H1 (cell line): ENCODE data around the gene PRPF6. TPM values are rescaled to one million over a fixed set of nuclear protein-coding genes. Genes with fewer than 3 reads are reported as not detected.
A peak's percentile ranks its signal among the peaks of the same experiment; 100 is the strongest.

Experiments
- CTCF ChIA-PET: fragments of 300-600 bp; sonication (Branson Sonifier 250); formaldehyde crosslinking; loops from one replicate; lab custom pipeline; 2021; ENCODE audit not compliant: partially characterized antibody; lab: Charles Lee
- POLR2A ChIA-PET: fragments of 300-600 bp; sonication (Branson Sonifier 250); formaldehyde crosslinking; loops from one replicate; lab custom pipeline; 2021; ENCODE audit warnings: inconsistent platforms; ENCODE audit not compliant: partially characterized antibody; lab: Charles Lee
- DNase-seq, 2 experiments: peaks; one replicate each; pipeline versions ENCODE4 v3.0.0 to v3.0.0-alpha.2; 2010 to 2022; ENCODE audit warnings: low spot score in 2 of 2, low read depth in 1 of 2, mixed read lengths in 1 of 2
- FAIRE-seq: peaks from 2 replicates; lab custom pipeline; 2011; peaks lifted over from hg19 to GRCh38; lab: Jason Lieb, UNC
- H2AFZ ChIP-seq: 2 replicates; pipeline ENCODE4 v1.8.1; 2012; ENCODE audit warnings: low read length, inconsistent platforms
- H2AK5ac ChIP-seq: 2 replicates; pipeline ENCODE4 v1.6.1; 2013; ENCODE audit warnings: low read depth, low read length
- H2BK120ac ChIP-seq: replicated peaks from 2 replicates; pipeline ENCODE3; 2013; ENCODE audit warnings: low read depth, low read length, inconsistent platforms
- H2BK12ac ChIP-seq: 2 replicates; pipeline ENCODE4 v1.6.1; 2013; ENCODE audit warnings: low read depth, low read length
- H2BK15ac ChIP-seq: 2 replicates; pipeline ENCODE4 v1.6.1; 2013; ENCODE audit warnings: low read length
- H2BK20ac ChIP-seq: 2 replicates; pipeline ENCODE4 v1.6.1; 2013; ENCODE audit warnings: low read length
- H2BK5ac ChIP-seq: 2 replicates; pipeline ENCODE4 v1.6.1; 2013; ENCODE audit warnings: low read depth, low read length
- H3K14ac ChIP-seq: 2 replicates; pipeline ENCODE4 v1.6.1; 2013; ENCODE audit warnings: inconsistent platforms; ENCODE audit not compliant: insufficient read length
- H3K18ac ChIP-seq: 2 replicates; pipeline ENCODE4 v1.6.1; 2013; ENCODE audit warnings: low read length; ENCODE audit errors: extremely low read depth
- H3K23ac ChIP-seq: 2 replicates; pipeline ENCODE4 v1.6.1; 2013; ENCODE audit warnings: inconsistent platforms; ENCODE audit not compliant: insufficient read length
- H3K23me2 ChIP-seq: 2 replicates; pipeline ENCODE4 v1.6.1; 2013; ENCODE audit warnings: low read depth, low read length
- H3K27ac ChIP-seq: 2 replicates; pipeline ENCODE4 v1.6.1; 2011; ENCODE audit warnings: low read depth, low read length, inconsistent platforms
- H3K27me3 ChIP-seq, 4 experiments: replicated peaks in 1 of 4; 1 replicate in 1 of 4; 2 replicates in 3 of 4; pipeline versions ENCODE4 v1.6.1 to v1.8.1; 2011 to 2013; ENCODE audit warnings: low read length in 3 of 4, mild to moderate bottlenecking in 3 of 4, inconsistent platforms in 2 of 4, mixed read lengths in 2 of 4, moderate library complexity in 1 of 4; ENCODE audit not compliant: control insufficient read depth in 3 of 4, insufficient read depth in 3 of 4; ENCODE audit errors: extremely low read depth in 1 of 4
- H3K36me3 ChIP-seq, 4 experiments: 2 replicates each; pipeline versions ENCODE4 v1.6.1 to v1.8.1; 2011 to 2013; ENCODE audit warnings: mild to moderate bottlenecking in 4 of 4, low read length in 3 of 4, moderate library complexity in 2 of 4, control low read depth in 1 of 4, inconsistent platforms in 1 of 4; ENCODE audit not compliant: insufficient read depth in 4 of 4, control insufficient read depth in 2 of 4
- H3K4ac ChIP-seq: replicated peaks from 2 replicates; pipeline ENCODE3; 2013; ENCODE audit warnings: low read length, low read depth, mixed read lengths, inconsistent platforms; ENCODE audit not compliant: insufficient read length
- H3K4me1 ChIP-seq, 4 experiments: replicated peaks in 1 of 4; 1 replicate in 1 of 4; 2 replicates in 3 of 4; pipeline versions ENCODE4 v1.6.1 to v1.8.1; 2011 to 2013; ENCODE audit warnings: low read length in 3 of 4, inconsistent platforms in 2 of 4, mixed read lengths in 1 of 4; ENCODE audit not compliant: insufficient read depth in 4 of 4, control insufficient read depth in 3 of 4
- H3K4me2 ChIP-seq, 2 experiments: 2 replicates each; pipeline versions ENCODE4 v1.6.1 to v1.8.1; 2011 to 2013; ENCODE audit warnings: low read depth in 2 of 2, low read length in 2 of 2, control low read depth in 1 of 2, inconsistent platforms in 1 of 2, mild to moderate bottlenecking in 1 of 2; ENCODE audit not compliant: insufficient read depth in 1 of 2
- H3K4me3 ChIP-seq, 4 experiments: fragments of 200-600, 300-600 bp in 1 of 4; sonication (generic), shearing (Covaris generic), sonication (Bioruptor Twin) in 1 of 4; 2 replicates each; pipeline versions ENCODE4 v1.5.1 to v1.8.1; 2011 to 2016; ENCODE audit warnings: low read length in 4 of 4, low read depth in 3 of 4, control low read depth in 2 of 4, inconsistent platforms in 2 of 4, mild to moderate bottlenecking in 2 of 4, mixed read lengths in 1 of 4, moderate library complexity in 1 of 4; ENCODE audit not compliant: insufficient read depth in 2 of 4; ENCODE audit errors: extremely low read depth in 1 of 4
- H3K56ac ChIP-seq: replicated peaks from 2 replicates; pipeline ENCODE3; 2013; ENCODE audit warnings: low read depth, mild to moderate bottlenecking, mixed read lengths, low read length, inconsistent platforms; ENCODE audit not compliant: insufficient read length
- H3K79me1 ChIP-seq: 2 replicates; pipeline ENCODE4 v1.6.1; 2013; ENCODE audit warnings: low read depth, low read length, control low read depth
- H3K79me2 ChIP-seq, 2 experiments: 2 replicates each; pipeline versions ENCODE4 v1.6.1 to v1.8.1; 2012 to 2013; ENCODE audit warnings: low read length in 2 of 2, mild to moderate bottlenecking in 2 of 2, inconsistent platforms in 1 of 2; ENCODE audit not compliant: insufficient read depth in 2 of 2, control insufficient read depth in 1 of 2
- H3K9ac ChIP-seq, 4 experiments: replicated peaks in 1 of 4; 1 replicate in 1 of 4; 2 replicates in 3 of 4; pipeline versions ENCODE4 v1.6.1 to v1.8.1; 2011 to 2013; ENCODE audit warnings: low read depth in 3 of 4, low read length in 3 of 4, control low read depth in 2 of 4, mild to moderate bottlenecking in 2 of 4, moderate library complexity in 2 of 4, inconsistent platforms in 1 of 4; ENCODE audit errors: extremely low read depth in 1 of 4
- H3K9me3 ChIP-seq, 2 experiments: 2 replicates each; pipeline versions ENCODE4 v1.6.1 to v1.8.1; 2012 to 2013; ENCODE audit warnings: mild to moderate bottlenecking in 2 of 2, moderate library complexity in 2 of 2, control low read depth in 1 of 2, inconsistent platforms in 1 of 2, low read depth in 1 of 2, low read length in 1 of 2, mixed read lengths in 1 of 2; ENCODE audit not compliant: insufficient read depth in 2 of 2
- H4K20me1 ChIP-seq, 2 experiments: replicated peaks in 1 of 2; 2 replicates each; pipeline versions ENCODE3 to v1.8.1; 2011 to 2013; ENCODE audit warnings: inconsistent platforms in 2 of 2, low read length in 2 of 2, mild to moderate bottlenecking in 1 of 2; ENCODE audit not compliant: insufficient read depth in 2 of 2, control insufficient read depth in 1 of 2
- H4K5ac ChIP-seq: 2 replicates; pipeline ENCODE4 v1.6.1; 2013; ENCODE audit warnings: low read length, low read depth, mixed read lengths, inconsistent platforms; ENCODE audit not compliant: insufficient read length
- H4K8ac ChIP-seq: 2 replicates; pipeline ENCODE4 v1.8.0; 2013; ENCODE audit warnings: mild to moderate bottlenecking, moderate library complexity, low read length, inconsistent platforms; ENCODE audit not compliant: insufficient read depth; ENCODE audit errors: extremely low read depth
- H4K91ac ChIP-seq: replicated peaks from 2 replicates; pipeline ENCODE3; 2013; ENCODE audit warnings: low read length, mixed read lengths, inconsistent platforms; ENCODE audit not compliant: insufficient read length
- CEBPB ChIP-seq: IDR thresholded peaks from 2 replicates; pipeline ENCODE4 v1.6.1; 2012; ENCODE audit warnings: low read depth, low read length
- CHD1 ChIP-seq: IDR thresholded peaks from 2 replicates; pipeline ENCODE4 v1.6.1; 2012; ENCODE audit warnings: low read depth, low read length, improper control_type of control experiment
- CTBP2 ChIP-seq: IDR thresholded peaks from 2 replicates; pipeline ENCODE4 v1.7.0; 2011; ENCODE audit warnings: borderline replicate concordance, mild to moderate bottlenecking, moderate library complexity, mixed read lengths, low read length; ENCODE audit not compliant: insufficient read depth, insufficient read length
- EGR1 ChIP-seq: IDR thresholded peaks from 2 replicates; pipeline ENCODE4 v1.6.1; 2011; ENCODE audit warnings: low read depth, low read length, borderline replicate concordance
- KDM1A ChIP-seq: fragments of 200-600, 300-600 bp; sonication (generic); IDR thresholded peaks from 2 replicates; pipeline ENCODE4 v1.7.1; 2016; ENCODE audit warnings: mild to moderate bottlenecking, low read length, borderline replicate concordance
- KDM5A ChIP-seq: fragments of 200-600 bp; IDR thresholded peaks from 2 replicates; pipeline ENCODE4 v1.7.1; 2012; ENCODE audit warnings: mild to moderate bottlenecking, low read length, inconsistent platforms, mixed read lengths
- SIRT6 ChIP-seq: IDR thresholded peaks from one replicate; pipeline ENCODE4 v1.7.1; 2012; ENCODE audit warnings: low read length, inconsistent platforms
- YY1 ChIP-seq: IDR thresholded peaks from 2 replicates; pipeline ENCODE4 v1.6.1; 2011; ENCODE audit warnings: low read depth, mild to moderate bottlenecking, low read length
- ZNF274 ChIP-seq: IDR thresholded peaks from 2 replicates; pipeline ENCODE4 v1.7.0; 2012; ENCODE audit warnings: low read length, borderline replicate concordance; ENCODE audit errors: extremely low read depth
- WGBS, 2 experiments: shearing (Covaris generic) in 1 of 2; methylation state at CpG; one replicate each; pipeline versions ENCODE4 v1.1.6 to v1.1.7; 2013 to 2015; ENCODE audit warnings: low lambda C conversion rate in 2 of 2, mixed read lengths in 2 of 2, inconsistent platforms in 1 of 2, low coverage in 1 of 2, missing lambda C conversion rate in 1 of 2; ENCODE audit not compliant: insufficient replicate concordance in 2 of 2, insufficient coverage in 1 of 2, insufficient read length in 1 of 2; ENCODE audit errors: extremely low coverage in 1 of 2, missing lambda C conversion rate in 1 of 2; 5-methylcytosine and 5-hydroxymethylcytosine counted together
- polyA plus RNA-seq, 7 experiments: library from polyadenylated mRNA; depleted of rRNA in 3 of 7; stranded (reverse) in 5 of 7; unstranded in 2 of 7; fragments of >200 nt in 5 of 7; fragments of 200-250 nt in 2 of 7; gene quantifications; 1 replicate in 5 of 7; 2 replicates in 1 of 7; 4 replicates in 1 of 7; pipeline versions ENCODE4 v1.2.1 to v1.2.3, GENCODE V29; 2011 to 2013; ENCODE audit warnings: missing spikeins in 2 of 7, mixed read lengths in 2 of 7
- total RNA-seq: library from RNA; stranded (reverse); fragmentation: NEBNext Ultra II Directional; extraction: Animal tissue kit (Norgen Biotek cat#: 25700); gene quantifications from 2 replicates; pipeline ENCODE4 v1.2.1, GENCODE V29; 2021

PRPF6 gene
- total and polyA plus RNA-seq, 2 of the 8 experiments (the other 6 are each of a cell fraction or from before 2014, with no cell fraction given) = 27.9 to 76.9 TPM

- Histone ChIP-seq H3K14ac (no peak overlapping the region), H3K79me2 (no peaks in the 10 kb centered on the region), H2AK5ac (0 out of 2 replicates have a peak overlapping the region, but pooled peaks have one; percentile 28), H3K27me3 (peaks cover 47 to 84% (median 79%) of the 10 kb centered on the region in 4 experiments), H2BK5ac (0 out of 2 replicates have a peak overlapping the region, but pooled peaks have one; percentile 6), H2BK12ac (peak overlapping the region; percentile 77; the same call in 1 of the 2 replicates), H2AFZ (no peak overlapping the region), H3K4ac (no peak overlapping the region), H3K4me3 (no peak overlapping the region), H2BK20ac (no peak overlapping the region), H3K23ac (no peak overlapping the region), H3K27ac (no peak overlapping the region), H2BK15ac (peak overlapping the region; percentile 6; the same call in 1 of the 2 replicates), H3K4me1 (peaks cover 0 to 20% (median 8%) of the 10 kb centered on the region in 4 experiments; a peak in 6 of 7 replicates), H3K9ac (no peak overlapping the region), H3K79me1 (no peaks in the 10 kb centered on the region), H3K23me2 (peaks cover 4% of the 10 kb centered on the region; the same call in 1 of the 2 replicates), H3K18ac (no peak overlapping the region), H3K56ac (no peak overlapping the region)
- CTCF ChIA-PET = interaction anchor here (0.7 to 2.7 kb wide), 6 partner anchors 9 to 76 kb away, joined by 3 to 9 read pairs (median 6); partner anchors contain the start of genes OPRL1 and PRPF6
- no peak for FAIRE-seq
- no peak for DNase-seq
- no peak for TF ChIP-seq CTBP2
- TF ChIP-seq ZNF274 = no peak
- no peak for TF ChIP-seq SIRT6
- TF ChIP-seq EGR1 = no peak
- TF ChIP-seq KDM1A = no peak
- TF ChIP-seq CEBPB = no peak
- no peak for TF ChIP-seq YY1
- TF ChIP-seq KDM5A = no peak
- TF ChIP-seq CHD1 = no peak
- TF ChIP-seq, all 59 proteins: peak for 0
- Histone ChIP-seq H4K8ac (no peak overlapping the region; the same call in 1 of the 2 replicates), H3K9me3 (no peaks in the 10 kb centered on the region), H4K5ac (no peak overlapping the region), H4K20me1 (no peaks in the 10 kb centered on the region), H3K4me2 (no peak overlapping the region), H3K36me3 (peaks cover 0 to 10% (median 0%) of the 10 kb centered on the region in 4 experiments; a peak in 1 of 8 replicates), H4K91ac (no peak overlapping the region), H2BK120ac (no peak overlapping the region)
- WGBS, 2 experiments = 87% methylated on average over 14 of the region's 14 CpGs; no CpG with 5 or more reads in 1 of the 2 experiments
- POLR2A ChIA-PET = interaction anchor here (1.3 to 2.3 kb wide), 4 partner anchors 9 to 75 kb away, joined by 3 to 8 read pairs (median 4); no protein-coding TSS in a partner anchor
Observed at GRCh38 chr20:64044484-64045247, 63.7 kb downstream of the PRPF6 start.
